CD4-positive, alpha-beta T cell treated with Interleukin-10 for 1 hour (primary cell): ENCODE data around the gene IL6ST.
"Not testable (repeated sequence)": the region's sequence is repeated elsewhere in the genome, so short reads cannot be mapped to it uniquely, and the experiment has no call there.

Experiments
- DNase-seq: peaks from one replicate; pipeline ENCODE4 v3.0.0-alpha.2; 2020

The IL6ST gene

GRCh38 chr5:55994495-55994997, at the start of gene IL6ST:
IL6ST (minus strand) TSS chr5:55994963; CDS start chr5:55976278, 18,685 bp downstream.
- DNase-seq = peak; percentile 61

DNA sequence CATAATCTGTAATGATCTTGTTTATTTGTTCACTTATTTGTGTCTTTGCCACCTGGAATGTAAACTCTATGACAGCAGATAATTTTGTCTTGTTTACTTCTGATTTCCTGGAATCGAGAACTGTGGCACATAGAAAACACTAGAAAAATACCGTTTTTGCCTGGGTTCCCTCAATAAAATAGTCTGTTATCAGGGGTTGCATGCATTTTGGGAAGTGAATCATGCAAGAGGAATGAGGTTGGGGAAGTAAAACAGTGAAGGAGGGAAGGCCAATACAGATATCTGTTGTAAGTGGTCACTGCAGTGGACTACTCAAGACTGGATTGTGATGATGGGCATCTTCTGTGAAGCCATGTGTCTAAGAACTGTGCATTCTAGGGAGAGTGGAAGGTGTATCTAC, 45.2 kb upstream of the IL6ST start:
- no peak for DNase-seq

GRCh38 chr5:56038206-56038605, 43.4 kb upstream of the IL6ST start:
- not testable (repeated sequence) for DNase-seq

GRCh38 chr5:56037531-56038010, 42.8 kb upstream of the IL6ST start:
- no peak for DNase-seq

DNA sequence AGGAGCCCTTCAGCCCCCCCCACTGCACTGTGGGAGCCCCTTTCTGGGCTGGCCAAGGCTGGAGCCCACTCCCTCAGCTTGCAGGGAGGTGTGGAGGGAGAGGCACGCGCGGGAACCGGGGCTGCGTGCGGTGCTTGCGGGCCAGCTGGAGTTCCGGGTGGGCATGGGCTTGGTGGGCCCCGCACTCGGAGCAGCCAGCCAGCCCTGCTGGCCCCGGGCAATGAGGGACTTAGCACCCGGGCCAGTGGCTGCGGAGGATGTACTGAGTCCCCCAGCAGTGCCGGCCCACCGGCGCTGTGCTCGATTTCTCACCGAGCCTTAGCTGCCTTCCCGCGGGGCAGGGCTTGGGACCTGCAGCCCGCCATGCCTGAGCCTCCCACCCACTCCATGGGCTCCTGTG, 40.6 kb upstream of the IL6ST start:
- DNase-seq = not testable (repeated sequence)

GRCh38 chr5:56029871-56030630, 35.3 kb upstream of the IL6ST start:
- not testable (repeated sequence) for DNase-seq

- no peak for DNase-seq
Observed at GRCh38 chr5:56029457-56029856, 34.7 kb upstream of the IL6ST start.

DNA sequence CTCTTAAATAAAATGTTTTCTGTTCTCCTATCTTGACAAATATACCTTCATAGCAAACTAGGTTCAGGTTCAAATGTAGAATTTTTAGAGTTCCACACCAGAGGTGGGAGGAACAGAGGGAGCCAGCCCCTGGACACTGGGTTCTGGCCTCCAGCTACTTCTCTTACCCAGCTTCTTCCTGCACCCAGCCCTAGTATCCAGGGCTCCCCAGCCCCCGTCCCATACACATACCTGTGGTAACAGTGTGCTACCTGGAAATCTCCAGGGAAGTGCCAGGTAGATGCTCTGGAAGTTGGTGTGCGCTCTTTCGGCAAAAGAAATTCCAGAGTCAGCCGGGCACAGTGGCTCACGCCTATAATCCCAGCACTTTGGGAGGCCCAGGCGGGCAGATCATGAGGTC, 33.9 kb upstream of the IL6ST start:
- DNase-seq = no peak

GRCh38 chr5:56026863-56027300, 32.1 kb upstream of the IL6ST start:
- DNase-seq = no peak

GRCh38 chr5:56025151-56025885, 30.6 kb upstream of the IL6ST start:
- no peak for DNase-seq

DNA sequence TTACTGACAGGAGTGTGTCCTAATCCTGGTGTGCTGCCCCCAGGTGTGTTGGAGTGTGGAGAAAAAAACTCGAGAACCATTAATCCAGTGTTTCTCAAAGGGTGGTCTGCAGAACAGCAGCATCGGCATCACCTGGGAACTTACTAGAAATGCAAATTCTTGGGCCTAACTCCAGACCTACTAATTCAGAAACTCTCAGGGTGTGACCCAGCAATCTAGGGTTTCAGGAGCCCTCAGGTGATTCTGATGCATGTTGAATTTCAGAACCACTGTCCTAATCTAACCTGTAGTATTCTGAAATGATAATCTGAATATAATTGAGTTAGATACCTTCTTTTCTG, 30.0 kb upstream of the IL6ST start:
- DNase-seq = no peak

- no peak for DNase-seq
Observed at GRCh38 chr5:56023296-56023695, 28.5 kb upstream of the IL6ST start.

- DNase-seq = no peak
Observed at GRCh38 chr5:56019306-56020272, 24.8 kb upstream of the IL6ST start.

- DNase-seq = no peak
Observed at GRCh38 chr5:56018832-56019231, 24.1 kb upstream of the IL6ST start.

DNA sequence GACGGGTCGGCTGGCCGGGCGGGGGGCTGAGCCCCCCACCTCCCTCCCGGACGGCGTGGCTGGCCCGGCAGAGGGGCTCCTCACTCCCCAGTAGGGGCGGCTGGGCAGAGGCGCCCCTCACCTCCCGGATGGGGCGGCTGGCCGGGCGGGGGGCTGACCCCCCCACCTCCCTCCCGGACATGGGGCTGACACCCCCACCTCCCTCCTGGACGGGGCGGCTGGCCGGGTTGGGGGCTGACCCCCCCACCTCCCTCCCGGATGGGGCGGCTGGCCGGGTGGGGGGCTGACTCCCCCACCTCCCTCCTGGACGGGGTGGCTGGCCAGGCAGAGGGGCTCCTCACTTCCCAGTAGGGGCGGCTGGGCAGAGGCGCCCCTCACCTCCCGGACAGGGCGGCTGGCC, 19.9 kb upstream of the IL6ST start:
- DNase-seq = not testable (repeated sequence)

GRCh38 chr5:56013939-56014338, 19.2 kb upstream of the IL6ST start:
- DNase-seq = not testable (repeated sequence)

GRCh38 chr5:56012281-56012963, 17.7 kb upstream of the IL6ST start:
- DNase-seq = peak; percentile 50

- DNase-seq = no peak
Observed at GRCh38 chr5:56011835-56012234, 17.1 kb upstream of the IL6ST start.

GRCh38 chr5:56010431-56010830, 15.7 kb upstream of the IL6ST start:
- no peak for DNase-seq

DNA sequence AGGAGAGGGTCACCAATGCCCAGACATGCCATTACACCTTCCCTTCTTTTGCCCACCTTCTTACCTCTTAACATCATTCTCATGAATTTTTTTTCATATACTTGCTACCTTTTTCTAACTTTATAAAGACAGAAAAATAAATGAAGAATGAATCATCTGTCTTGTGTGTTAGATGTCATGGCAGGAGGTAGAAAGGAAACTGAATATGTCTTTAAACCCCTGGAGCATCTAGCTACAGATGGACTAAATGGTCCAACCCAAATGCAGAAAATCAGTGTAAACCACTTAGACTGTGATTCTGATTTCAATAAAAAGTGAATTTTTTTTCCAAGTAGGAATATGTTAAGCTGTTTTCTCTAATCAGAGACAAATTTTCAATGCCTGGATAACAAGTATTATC, 11.8 kb upstream of the IL6ST start:
- DNase-seq = no peak

DNA sequence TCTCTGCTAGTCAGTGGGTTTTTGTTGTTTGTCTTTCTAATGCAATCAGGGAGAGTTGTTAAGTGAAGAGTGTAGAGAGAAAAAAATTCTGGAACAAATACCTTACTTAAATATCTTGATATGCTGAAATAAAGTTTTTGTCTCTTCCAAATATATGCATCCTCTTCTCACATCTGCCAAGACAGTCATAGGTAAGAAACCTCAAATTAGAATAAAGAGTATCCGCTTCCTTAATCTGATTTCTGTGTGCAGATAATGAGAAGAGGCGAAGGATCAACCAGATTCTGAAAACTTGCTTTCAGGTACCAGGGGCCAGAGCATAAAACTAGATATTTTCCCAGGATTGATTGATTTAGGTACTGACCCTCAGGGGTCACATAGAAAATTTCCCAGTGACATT, 11.3 kb upstream of the IL6ST start:
- no peak for DNase-seq

DNA sequence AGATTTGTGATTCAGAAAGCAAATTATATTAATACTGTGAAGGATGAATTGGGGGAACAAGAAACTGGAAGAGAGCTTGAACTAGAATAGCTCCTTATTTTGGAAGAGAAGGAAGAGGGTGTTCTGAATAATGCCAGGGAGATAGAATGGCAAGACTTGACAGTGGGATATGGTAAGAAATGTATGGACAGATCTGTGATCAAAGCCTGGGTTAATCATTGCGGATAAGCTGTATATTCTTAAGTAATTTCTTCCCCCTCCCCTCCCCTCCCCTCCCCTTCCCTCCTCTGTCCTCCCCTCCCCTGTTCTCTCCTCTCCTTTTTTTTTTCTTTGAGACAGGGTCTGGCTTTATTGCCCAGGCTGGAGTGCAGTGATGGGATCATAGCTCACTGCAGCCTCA, 10.1 kb upstream of the IL6ST start:
- DNase-seq = no peak
